ENCODE data around the gene TOX2. TPM values are rescaled to one million over a fixed set of nuclear protein-coding genes. Genes with fewer than 3 reads are reported as not detected.

Gene TOX2
- total RNA-seq, 2 experiments from 2014 or later: 1.8 to 1.9 TPM

GRCh38 chr20:44115181-44115580, 200.5 kb downstream of the TOX2 start:
- Mint-ChIP-seq H3K9me3 (ENCODE audit: low read depth) (no peaks in the 10 kb centered on the region), H3K36me3 (no peaks in the 10 kb centered on the region), H3K4me1 (peaks cover 9% of the 10 kb centered on the region), H3K27me3 (peaks cover 25% of the 10 kb centered on the region), H3K4me3 (no peak overlapping the region), H3K27ac (no peak overlapping the region)
- CTCF ChIA-PET: interaction anchor here (1.2 to 4.9 kb wide), 2 partner anchors 74 to 80 kb away, joined by 3 to 129 read pairs; partner anchors contain the start of gene JPH2
- ATAC-seq (no peak), DNase-seq (no peak)

- Mint-ChIP-seq H3K4me3 (no peak overlapping the region), H3K4me1 (peaks cover 9% of the 10 kb centered on the region), H3K9me3 (ENCODE audit: low read depth) (no peaks in the 10 kb centered on the region), H3K36me3 (no peaks in the 10 kb centered on the region), H3K27me3 (peaks cover 28% of the 10 kb centered on the region), H3K27ac (no peak overlapping the region)
- DNase-seq (no peak), ATAC-seq (no peak)
- CTCF ChIA-PET: interaction anchor here (0.6 to 4.9 kb wide), 33 partner anchors 8 to 424 kb away, joined by 3 to 129 read pairs (median 5); partner anchors contain the start of genes FITM2 and JPH2
Measured at GRCh38 chr20:44115762-44116644, 201.4 kb downstream of the TOX2 start.

- ATAC-seq (no peak), DNase-seq (no peak)
- H3K36me3 Mint-ChIP-seq: no peaks in the 10 kb centered on the region
- H3K9me3 Mint-ChIP-seq (ENCODE audit: low read depth): no peaks in the 10 kb centered on the region
- CTCF ChIA-PET: interaction anchor here (0.6 to 4.9 kb wide), 27 partner anchors 8 to 674 kb away, joined by 3 to 129 read pairs (median 4); partner anchors contain the start of genes FITM2 and JPH2
- peaks cover 9% of the 10 kb centered on the region for H3K4me1 Mint-ChIP-seq
- no peak overlapping the region for H3K27ac Mint-ChIP-seq
- no peak overlapping the region for H3K4me3 Mint-ChIP-seq
- peaks cover 35% of the 10 kb centered on the region for H3K27me3 Mint-ChIP-seq
Measured at GRCh38 chr20:44117296-44118184, 202.9 kb downstream of the TOX2 start.

GRCh38 chr20:44118185-44119033, 203.8 kb downstream of the TOX2 start:
- Mint-ChIP-seq H3K4me3 (no peak overlapping the region), H3K36me3 (no peaks in the 10 kb centered on the region), H3K27me3 (peaks cover 36% of the 10 kb centered on the region), H3K4me1 (peaks cover 9% of the 10 kb centered on the region), H3K27ac (no peak overlapping the region), H3K9me3 (ENCODE audit: low read depth) (no peaks in the 10 kb centered on the region)
- no peak for DNase-seq
- CTCF ChIA-PET: interaction anchor here (0.7 to 4.9 kb wide), 11 partner anchors 35 to 580 kb away, joined by 3 to 129 read pairs (median 13); partner anchors contain the start of genes FITM2 and JPH2
- no peak for ATAC-seq

Other genes starting within 250 kb of the TOX2 start
- gene MYBL2, start 247.7 kb upstream of the TOX2 start, total RNA-seq: 100 to 1,000 TPM; 114 to 118 TPM
- gene GTSF1L, start 187.8 kb upstream of the TOX2 start, total RNA-seq: under 1 TPM in 1 of 2 experiments, not detected in 1; 0.28 TPM